ENCODE data around the gene NTN3. TPM values are rescaled to one million over a fixed set of nuclear protein-coding genes. Genes with fewer than 3 reads are reported as not detected.
"Not testable (repeated sequence)": the region's sequence is repeated elsewhere in the genome, so short reads cannot be mapped to it uniquely, and the experiment has no call there.

NTN3 gene
- total RNA-seq, 3 donors from 2014 or later (not counting 1 experiment from before 2014, with no cell fraction given) = not detected

- Histone ChIP-seq H3K4me1 (ENCODE audit: control insufficient read depth, insufficient read depth, low read length) (peaks cover 19% of the 10 kb centered on the region), H3K4me3 (ENCODE audit: low read length) (peak overlapping the region; percentile 55), H3K27me3 (ENCODE audit: control insufficient read depth, insufficient read depth, low read length) (no peaks in the 10 kb centered on the region), H3K9me3 (ENCODE audit: control insufficient read depth, insufficient read depth, low read length) (no peaks in the 10 kb centered on the region), H3K36me3 (ENCODE audit: control insufficient read depth, insufficient read depth, low read length) (peaks cover 12% of the 10 kb centered on the region), H3K27ac (ENCODE audit: low read length) (no peak overlapping the region)
- DNase-seq (peak in 1 of 2 donors; percentile 55), ATAC-seq (no peak)
- Mint-ChIP-seq H3K4me1 (peaks cover 25 to 26% of the 10 kb centered on the region in 2 donors), H3K27me3 (ENCODE audit: low read depth in 2 of 2) (no peaks in the 10 kb centered on the region), H3K4me3 (peak overlapping the region; percentile 90), H3K9me3 (no peaks in the 10 kb centered on the region), H3K27ac (peak overlapping the region; percentile 12 to 51), H3K36me3 (no peaks in the 10 kb centered on the region)
- 1% methylated on average over 46 of the region's 46 CpGs for WGBS (ENCODE audit: insufficient coverage)
- intact Hi-C loops (cut with micrococcal nuclease) = no loop called here
- TF ChIP-seq CTCF (IDR thresholded peaks at IDR 0.05) = no peak
These were observed 41.1 kb upstream of the NTN3 start for GRCh38 chr16:2429771-2430663.

GRCh38 chr16:2432286-2432685 lies 38.8 kb upstream of the NTN3 start:
- intact Hi-C loops (cut with micrococcal nuclease) = no loop called here
- H3K4me1 ChIP-seq (ENCODE audit: control insufficient read depth, insufficient read depth, low read length) = peaks cover 32% of the 10 kb centered on the region
- TF ChIP-seq CTCF (IDR thresholded peaks at IDR 0.05) = no peak
- no peak for ATAC-seq
- Mint-ChIP-seq H3K27ac (no peak overlapping the region), H3K36me3 (no peaks in the 10 kb centered on the region), H3K4me1 (peaks cover 30% of the 10 kb centered on the region in 2 donors), H3K4me3 (no peak overlapping the region), H3K9me3 (no peaks in the 10 kb centered on the region), H3K27me3 (ENCODE audit: low read depth in 2 of 2) (no peaks in the 10 kb centered on the region)
- 98% methylated on average over 6 of the region's 6 CpGs for WGBS (ENCODE audit: insufficient coverage)
- DNase-seq = no peak
- no peaks in the 10 kb centered on the region for H3K9me3 ChIP-seq (ENCODE audit: control insufficient read depth, insufficient read depth, low read length)
- H3K36me3 ChIP-seq (ENCODE audit: control insufficient read depth, insufficient read depth, low read length) = peaks cover 17% of the 10 kb centered on the region
- no peak overlapping the region for H3K4me3 ChIP-seq (ENCODE audit: low read length)
- H3K27ac ChIP-seq (ENCODE audit: low read length) = no peak overlapping the region
- H3K27me3 ChIP-seq (ENCODE audit: control insufficient read depth, insufficient read depth, low read length) = no peaks in the 10 kb centered on the region

- peaks cover 17% of the 10 kb centered on the region for H3K36me3 ChIP-seq (ENCODE audit: control insufficient read depth, insufficient read depth, low read length)
- peaks cover 39% of the 10 kb centered on the region for H3K4me1 ChIP-seq (ENCODE audit: control insufficient read depth, insufficient read depth, low read length)
- H3K4me3 ChIP-seq (ENCODE audit: low read length) = no peak overlapping the region
- no peak for ATAC-seq
- Mint-ChIP-seq H3K4me3 (no peak overlapping the region), H3K27me3 (ENCODE audit: low read depth in 2 of 2) (no peaks in the 10 kb centered on the region), H3K9me3 (no peaks in the 10 kb centered on the region), H3K36me3 (no peaks in the 10 kb centered on the region), H3K27ac (no peak overlapping the region), H3K4me1 (peaks cover 25 to 26% of the 10 kb centered on the region in 2 donors)
- no peak for DNase-seq
- intact Hi-C loops (cut with micrococcal nuclease) = no loop called here
- no peak for TF ChIP-seq CTCF (IDR thresholded peaks at IDR 0.05)
- no peaks in the 10 kb centered on the region for H3K27me3 ChIP-seq (ENCODE audit: control insufficient read depth, insufficient read depth, low read length)
- 97% methylated on average over 15 of the region's 15 CpGs for WGBS (ENCODE audit: insufficient coverage)
- H3K9me3 ChIP-seq (ENCODE audit: control insufficient read depth, insufficient read depth, low read length) = no peaks in the 10 kb centered on the region
- no peak overlapping the region for H3K27ac ChIP-seq (ENCODE audit: low read length)
These were observed 38.1 kb upstream of the NTN3 start for GRCh38 chr16:2432801-2433505.

GRCh38 chr16:2435236-2435635 lies 35.9 kb upstream of the NTN3 start:
- 100% methylated on average over 3 of the region's 4 CpGs for WGBS (ENCODE audit: insufficient coverage)
- H3K4me3 ChIP-seq (ENCODE audit: low read length); intact Hi-C loops (cut with micrococcal nuclease); H3K9me3 Mint-ChIP-seq; H3K27me3 Mint-ChIP-seq (ENCODE audit: low read depth in 2 of 2); DNase-seq; H3K36me3 Mint-ChIP-seq; H3K4me3 Mint-ChIP-seq; H3K27me3 ChIP-seq (ENCODE audit: control insufficient read depth, insufficient read depth, low read length); H3K27ac Mint-ChIP-seq; ATAC-seq; H3K9me3 ChIP-seq (ENCODE audit: control insufficient read depth, insufficient read depth, low read length); H3K27ac ChIP-seq (ENCODE audit: low read length): not testable (repeated sequence)
- H3K4me1 ChIP-seq (ENCODE audit: control insufficient read depth, insufficient read depth, low read length) = peaks cover 37% of the 10 kb centered on the region
- H3K36me3 ChIP-seq (ENCODE audit: control insufficient read depth, insufficient read depth, low read length) = peaks cover 17% of the 10 kb centered on the region
- peaks cover 23 to 24% of the 10 kb centered on the region in 2 donors for H3K4me1 Mint-ChIP-seq
